Stimulated activated CD4-positive, alpha-beta T cell treated with anti-CD3 and anti-CD28 coated beads, Interleukin-4, amount 100 ng/mL, for 24 hours (primary cell): Measurements from ENCODE around the gene KIF5C.

Source experiments
- DNase-seq: peaks from one replicate; pipeline ENCODE4 v3.0.0-alpha.2; 2020

The KIF5C gene

DNA sequence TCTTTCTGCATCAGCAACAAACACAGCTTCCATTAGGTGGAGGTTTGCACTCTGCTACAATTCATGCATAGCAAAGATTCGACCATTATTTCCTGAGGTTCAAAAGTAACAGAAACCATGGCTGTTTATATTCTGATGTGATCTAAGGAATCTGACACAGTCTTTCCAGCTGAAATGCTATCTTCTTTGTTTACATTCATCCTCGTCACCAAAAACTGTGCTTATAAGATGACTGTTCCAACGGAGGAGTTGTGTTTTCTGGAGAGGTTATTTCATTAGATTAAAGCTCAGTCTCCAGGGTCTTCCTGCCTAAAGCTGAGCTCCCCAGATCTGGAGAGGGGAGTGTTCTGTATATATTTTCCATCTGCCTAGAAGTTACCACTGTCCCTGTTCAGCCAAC is 118.3 kb downstream of the KIF5C start:
- no peak for DNase-seq

DNA sequence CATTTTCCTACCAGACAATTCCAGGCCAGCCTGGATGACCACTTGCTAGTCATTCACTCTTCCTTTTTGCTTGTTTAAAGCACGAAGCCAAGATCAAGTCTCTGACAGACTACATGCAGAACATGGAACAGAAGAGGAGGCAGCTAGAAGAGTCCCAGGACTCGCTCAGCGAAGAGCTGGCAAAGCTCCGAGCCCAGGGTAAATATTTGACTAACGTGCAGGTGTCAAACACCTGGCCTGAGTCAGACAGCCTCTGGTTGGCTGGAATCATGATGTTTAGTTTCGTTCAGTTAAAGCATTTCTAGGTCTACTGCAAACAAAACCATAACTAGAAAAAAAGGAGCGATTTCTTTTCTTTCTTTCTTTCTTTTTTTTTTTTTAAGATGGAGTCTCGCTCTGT is 119.3 kb downstream of the KIF5C start:
- DNase-seq = no peak

DNA sequence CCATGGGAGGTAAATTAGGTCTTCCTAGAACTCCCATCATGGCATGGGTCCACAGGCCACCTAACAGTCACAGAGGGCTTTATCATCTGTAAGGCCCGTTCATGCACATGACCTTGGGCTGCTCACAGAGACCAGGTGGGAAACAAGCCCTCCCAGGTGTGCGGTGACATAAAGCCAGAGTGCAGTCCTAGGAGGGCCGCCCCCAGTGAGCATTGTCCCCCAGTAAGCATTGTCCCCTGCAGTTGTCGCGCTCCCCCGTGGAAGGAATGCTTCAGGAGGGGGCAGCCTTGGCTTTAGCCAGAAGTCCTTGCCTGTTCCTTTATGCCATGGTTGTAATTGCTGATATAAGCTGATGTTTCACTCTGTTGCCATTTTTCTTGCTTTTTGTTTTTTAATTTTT is 121.8 kb downstream of the KIF5C start:
- no peak for DNase-seq

DNA sequence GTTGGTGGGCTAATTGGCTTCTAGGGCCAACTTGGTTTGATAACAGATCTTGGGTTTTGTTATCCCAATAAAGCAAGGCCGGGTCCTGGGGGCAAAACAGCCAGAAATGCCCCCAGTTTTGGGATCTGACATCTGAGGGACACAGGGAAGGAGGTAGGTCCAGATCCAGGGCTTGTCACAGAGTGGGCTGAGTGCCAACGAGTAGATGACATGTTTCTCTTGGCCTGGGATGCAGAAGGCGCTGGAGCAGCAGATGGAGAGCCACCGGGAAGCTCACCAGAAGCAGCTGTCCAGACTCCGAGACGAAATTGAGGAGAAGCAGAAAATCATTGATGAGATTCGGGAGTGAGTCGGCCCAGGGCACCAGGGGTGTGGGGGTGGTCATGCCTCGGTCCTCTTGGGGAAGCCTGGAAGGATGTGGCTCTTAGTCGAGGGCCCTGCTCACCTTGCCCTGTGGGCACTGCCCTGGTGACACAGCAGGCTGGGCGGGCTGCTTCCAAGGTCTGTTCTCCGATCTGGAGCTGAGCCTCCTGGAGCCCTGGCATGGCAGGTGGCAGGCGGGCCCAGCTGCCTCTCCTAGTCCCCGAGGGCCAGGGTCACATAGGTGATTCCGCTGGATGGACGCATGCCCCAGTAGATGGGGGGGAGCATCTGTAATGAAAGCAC is 123.3 kb downstream of the KIF5C start:
- DNase-seq = no peak

DNA sequence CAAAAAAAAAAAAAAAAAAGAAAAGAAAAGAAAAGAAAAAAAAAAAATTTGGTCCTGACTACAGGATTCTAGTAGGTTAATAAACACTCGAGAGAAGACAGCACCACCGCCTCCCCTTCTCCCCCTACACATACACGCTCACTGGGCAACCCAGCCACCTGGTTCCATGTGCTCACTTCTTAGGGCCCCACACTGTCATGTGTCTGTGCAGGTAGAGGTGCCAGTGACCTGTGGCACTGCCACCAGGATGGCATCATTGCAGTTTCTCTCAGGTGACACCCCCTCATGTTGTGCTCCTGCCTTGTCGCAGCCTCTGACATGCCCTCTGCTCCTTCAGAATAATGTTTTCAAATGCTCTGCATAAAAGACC is 123.8 kb downstream of the KIF5C start:
- DNase-seq = no peak

DNA sequence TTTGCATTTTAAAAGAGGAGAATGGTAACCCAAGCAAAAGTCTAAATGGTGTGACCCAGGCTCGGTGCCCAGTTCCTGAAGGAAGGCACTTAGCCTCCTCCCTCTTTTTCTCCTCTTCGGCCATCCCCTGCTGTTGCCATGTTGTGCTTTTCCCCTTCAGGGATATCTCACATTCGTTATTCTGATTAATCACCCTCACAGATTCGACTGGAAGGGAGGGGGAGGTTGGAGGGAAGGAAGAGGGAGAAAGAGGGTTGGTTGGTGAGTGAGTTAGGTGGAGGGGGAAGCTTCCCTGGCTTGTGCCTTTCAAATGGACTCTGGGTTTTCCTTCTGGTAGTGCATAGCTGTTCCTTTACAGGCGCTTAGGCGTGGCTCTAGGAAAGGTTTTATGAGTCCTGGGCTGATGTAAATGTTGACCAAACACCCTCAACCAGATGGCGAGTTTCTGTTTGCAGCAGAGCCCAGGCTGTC is 124.5 kb downstream of the KIF5C start:
- DNase-seq = no peak

DNA sequence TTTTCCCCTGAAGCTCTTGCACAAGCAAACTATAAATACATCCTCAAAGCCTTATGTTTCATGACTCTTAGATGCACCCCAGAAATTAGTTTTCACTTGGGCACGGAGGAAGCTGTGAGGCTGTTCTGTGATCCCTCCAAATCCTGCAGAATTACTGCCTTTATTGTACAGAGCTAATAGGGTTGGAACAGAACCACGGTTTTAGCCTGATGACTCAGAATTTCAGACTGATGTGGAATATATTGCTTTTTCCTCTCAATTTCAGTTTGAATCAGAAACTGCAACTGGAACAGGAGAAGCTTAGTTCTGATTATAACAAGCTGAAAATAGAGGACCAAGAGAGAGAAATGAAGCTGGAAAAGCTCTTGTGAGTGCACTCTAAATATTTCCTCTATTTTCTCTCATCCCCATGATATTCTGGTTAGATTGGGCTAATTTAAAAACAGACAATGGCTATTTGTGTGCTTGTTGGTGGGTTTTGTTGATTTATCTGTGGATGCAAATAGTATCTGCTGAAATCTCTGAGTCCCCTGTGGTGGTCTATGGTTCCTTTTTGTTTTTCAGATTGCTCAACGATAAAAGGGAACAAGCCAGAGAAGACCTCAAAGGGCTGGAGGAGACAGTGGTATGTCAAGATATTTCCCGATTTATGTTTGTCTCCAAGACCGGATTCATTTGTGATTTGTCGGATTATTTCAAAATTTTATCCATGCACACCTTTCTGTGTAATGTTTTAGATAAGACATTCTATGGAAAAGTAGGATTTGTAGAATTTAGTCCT is 125.3 kb downstream of the KIF5C start:
- no peak for DNase-seq

DNA sequence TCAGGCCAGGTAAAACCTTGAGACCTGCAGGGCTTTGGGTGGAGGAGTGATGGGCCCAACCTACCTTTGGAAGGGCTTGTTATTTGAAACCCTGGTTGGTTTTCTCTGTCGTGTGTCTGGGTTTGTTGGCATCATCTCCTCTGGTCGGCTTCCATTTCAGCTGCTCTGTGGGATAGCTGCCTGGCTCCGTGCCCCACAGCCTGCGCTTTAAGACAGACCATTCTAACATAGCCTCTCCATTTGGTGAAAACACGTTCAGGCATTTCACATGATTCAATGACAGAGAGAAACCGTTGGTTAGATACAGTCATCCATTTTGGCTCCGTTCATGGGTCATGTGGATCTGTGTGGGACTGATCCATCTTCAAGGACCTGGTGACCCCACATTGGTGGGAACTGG is 126.5 kb downstream of the KIF5C start:
- no peak for DNase-seq

DNA sequence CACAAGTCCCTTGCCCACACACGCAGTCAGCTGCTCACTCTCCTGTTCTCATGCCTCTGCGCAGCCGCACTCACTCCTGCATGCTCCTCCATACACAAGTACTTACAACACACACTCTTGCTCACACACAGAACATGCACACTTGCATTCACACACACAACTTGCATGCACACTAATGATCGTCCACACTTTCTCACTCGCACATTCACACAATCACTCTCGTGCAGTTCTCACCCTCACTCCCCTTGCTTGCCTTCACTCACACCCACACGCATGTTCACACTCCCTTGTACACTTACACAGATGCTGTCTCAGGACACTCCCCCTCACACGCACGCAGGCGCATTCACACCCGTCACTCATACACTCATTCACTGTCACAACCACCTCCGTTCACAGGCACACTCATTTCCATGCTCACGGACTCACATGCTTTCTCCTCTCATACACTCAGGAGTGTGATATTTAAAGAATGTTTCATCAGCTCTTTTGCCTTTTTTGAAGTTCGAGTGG is 127.4 kb downstream of the KIF5C start:
- no peak for DNase-seq

DNA sequence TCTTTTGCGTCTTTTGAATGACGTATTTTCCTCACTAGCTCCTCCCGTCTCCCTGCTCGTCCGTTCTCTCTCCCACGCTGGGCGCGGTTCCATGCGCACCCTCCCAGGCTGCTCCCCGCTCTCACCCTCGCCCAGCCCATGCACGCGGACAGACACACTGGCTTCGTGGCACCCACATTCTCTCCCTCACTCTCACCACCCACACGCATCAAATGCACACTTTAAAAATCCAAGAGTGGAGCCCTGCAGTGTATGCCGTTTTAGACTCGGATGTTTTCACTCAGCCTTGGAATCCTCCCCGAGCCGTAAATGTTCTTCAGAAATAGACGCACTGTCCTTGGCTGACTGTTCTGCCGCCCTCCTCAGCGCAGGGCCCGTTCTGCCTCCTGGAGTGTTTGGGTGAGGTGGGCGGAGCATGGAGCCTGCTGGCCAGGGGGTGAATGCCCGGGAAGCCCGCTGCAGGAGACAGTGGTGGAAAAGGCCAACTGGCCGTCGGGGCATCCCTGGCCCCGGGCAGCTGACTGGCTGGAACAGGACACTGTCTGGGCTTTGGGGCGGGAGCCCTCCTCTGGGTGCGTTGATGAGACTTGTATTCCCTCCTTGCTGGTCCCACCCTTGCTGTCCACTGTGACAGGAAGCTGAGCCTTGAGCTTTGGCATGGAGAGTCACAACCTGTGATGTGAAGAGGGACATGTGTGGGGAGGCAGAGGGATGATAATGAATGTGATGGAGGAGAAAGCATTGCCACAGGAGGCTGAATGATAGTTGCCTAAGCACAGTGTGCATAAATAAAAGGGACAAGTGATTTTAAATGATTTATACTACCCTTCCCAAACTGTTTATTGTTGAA is 128.1 kb downstream of the KIF5C start:
- no peak for DNase-seq

DNA sequence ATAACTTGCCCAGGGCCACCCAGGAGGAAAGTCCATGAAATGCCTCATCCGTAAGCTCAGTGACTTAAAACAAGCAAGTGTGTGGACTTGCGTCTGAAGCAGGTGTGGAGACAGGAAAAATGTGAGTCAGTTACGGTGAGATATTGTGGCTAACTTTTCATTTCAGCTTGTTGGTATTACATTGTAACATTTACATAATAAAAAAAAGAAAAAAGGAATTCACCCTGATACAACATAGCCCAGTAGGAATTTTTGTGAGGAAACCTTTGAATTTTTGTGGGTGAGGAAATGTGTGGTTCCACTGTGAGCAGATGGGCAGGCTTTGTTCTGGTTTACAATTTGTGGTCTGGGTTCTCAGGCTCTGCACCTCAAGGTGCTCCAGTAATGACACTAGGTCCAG is 129.8 kb downstream of the KIF5C start:
- DNase-seq = no peak

DNA sequence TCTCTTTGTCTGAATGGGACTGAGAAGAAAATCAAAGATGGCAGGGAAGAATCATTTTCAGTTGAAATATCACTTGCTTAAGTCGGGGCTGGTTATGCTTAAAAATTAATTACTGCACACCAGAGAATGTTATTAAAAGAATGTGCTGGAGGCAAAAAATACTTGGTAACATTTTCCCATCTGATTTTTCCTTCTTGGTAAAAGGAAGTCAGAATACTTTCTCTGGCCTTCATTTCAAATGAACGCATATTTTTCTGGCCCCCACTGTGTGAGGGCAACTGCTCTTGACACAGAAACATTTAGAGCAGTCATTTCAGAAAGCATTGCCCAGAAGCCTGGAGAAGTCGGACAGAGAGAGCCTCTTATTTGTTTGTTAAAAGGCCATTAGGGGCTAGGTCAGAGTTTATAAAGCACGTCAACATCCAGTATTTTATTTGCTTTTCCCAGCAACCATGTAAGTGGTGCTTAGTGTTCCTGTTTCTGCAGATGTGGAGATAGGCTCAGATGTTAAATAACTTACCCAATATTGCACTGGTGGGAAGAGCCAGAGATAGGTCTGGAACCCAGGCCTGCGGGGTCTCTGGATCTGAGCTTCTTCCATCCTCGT is 130.5 kb downstream of the KIF5C start:
- DNase-seq = no peak

DNA sequence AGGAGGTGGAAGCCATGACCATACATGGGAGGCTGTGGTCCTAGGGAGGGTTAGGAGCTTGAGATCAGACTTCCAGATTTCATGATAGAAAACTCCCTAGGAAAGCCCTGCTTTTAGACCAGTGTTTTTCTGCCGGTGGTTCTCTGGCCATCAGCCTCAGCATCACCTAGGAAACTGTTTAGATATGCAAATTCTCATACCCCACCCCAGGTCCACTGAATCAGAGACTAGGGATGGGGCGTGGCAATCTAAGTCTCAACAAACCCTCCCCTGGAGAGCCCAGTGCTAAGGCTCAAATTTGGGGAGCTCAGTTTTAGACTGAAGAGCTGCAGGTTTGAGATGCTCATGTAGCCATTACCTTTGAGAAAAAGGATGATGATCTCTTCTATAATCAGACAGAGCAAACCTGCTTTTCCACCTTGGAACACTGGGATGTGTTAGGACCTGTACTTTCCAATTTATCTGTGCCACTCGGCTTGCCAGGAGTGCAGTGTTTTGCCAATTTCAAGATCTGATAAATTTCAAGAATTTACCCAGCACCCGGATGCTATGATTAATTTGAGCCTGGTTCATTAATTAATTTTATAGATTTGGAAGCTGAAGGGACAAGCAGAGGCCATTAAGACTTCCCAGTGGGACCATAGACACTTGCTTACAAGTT is 132.0 kb downstream of the KIF5C start:
- no peak for DNase-seq

DNA sequence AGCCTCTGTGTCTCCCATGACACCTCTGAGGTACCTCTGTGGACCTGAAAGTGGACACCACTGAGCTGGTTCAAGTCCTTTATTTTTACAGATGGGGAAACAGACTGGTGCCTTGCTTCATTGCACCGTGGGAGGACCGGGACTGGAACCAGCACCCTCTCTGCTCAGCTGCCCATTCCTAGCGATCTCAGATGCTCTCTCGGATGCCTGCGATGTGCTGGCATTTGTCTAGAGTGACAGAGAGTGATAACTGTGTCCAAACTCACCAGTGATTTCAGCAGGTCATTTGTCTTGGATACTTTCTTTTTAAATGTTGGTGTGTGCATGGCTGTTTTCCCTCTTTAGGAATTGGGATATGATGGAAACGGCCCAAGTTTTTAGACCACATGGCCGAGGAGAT is 133.4 kb downstream of the KIF5C start:
- DNase-seq = no peak

DNA sequence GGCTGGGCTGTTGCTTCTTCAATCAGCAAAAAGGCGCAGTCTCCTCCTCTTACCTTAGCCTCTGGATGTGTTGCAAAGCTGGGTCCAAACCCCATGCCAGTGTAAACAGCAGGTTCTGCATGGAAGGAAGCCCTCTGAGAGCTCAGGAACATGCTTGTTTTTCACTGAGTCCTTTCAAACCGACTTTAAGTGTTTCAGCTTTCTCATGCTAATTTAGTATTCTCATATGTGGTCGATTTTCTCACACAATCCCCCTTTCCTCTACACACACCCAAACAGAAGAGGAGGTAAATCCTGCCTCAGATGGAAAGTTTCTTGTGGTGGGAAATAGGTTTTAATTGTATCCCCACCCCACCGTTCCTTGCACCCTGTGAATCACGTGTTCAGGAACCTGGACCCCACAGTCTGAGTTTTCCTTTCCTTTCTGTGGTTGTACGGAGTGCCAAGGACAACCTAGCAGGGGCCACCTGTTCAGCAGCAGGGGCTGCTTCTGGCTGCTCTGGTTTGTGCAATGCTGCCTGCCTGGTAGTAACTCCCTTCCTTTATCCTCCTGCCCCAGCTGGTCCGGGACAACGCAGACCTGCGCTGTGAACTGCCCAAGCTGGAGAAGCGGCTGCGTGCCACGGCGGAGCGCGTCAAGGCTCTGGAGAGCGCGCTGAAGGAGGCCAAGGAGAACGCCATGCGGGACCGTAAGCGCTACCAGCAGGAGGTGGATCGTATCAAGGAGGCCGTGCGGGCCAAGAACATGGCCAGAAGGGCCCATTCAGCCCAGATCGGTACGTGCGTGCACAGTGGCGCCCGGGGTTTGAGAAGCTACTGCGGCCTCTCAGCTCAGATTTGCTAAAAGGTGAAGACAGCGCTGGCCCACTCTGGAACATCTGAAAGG is 134.8 kb downstream of the KIF5C start:
- DNase-seq = no peak

DNA sequence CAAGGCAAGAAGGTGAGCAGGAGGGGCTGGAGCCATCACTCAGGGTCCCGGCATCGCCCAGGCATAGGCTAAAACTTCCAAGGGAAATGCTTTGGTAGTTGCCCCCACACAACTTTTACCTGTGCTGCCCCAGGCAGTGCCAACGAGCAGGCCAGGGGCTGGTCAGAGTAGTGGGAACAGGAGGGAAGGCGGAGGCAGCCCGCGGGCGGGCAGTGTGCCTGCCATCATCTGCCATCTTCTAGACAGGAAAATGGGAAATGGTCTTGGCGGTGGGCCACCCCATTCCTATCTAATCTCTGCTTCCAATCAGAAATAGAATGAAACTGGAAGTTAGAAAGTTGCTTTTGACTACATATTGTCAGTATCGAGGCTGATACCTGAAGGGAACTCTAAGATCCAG is 137.5 kb downstream of the KIF5C start:
- no peak for DNase-seq

DNA sequence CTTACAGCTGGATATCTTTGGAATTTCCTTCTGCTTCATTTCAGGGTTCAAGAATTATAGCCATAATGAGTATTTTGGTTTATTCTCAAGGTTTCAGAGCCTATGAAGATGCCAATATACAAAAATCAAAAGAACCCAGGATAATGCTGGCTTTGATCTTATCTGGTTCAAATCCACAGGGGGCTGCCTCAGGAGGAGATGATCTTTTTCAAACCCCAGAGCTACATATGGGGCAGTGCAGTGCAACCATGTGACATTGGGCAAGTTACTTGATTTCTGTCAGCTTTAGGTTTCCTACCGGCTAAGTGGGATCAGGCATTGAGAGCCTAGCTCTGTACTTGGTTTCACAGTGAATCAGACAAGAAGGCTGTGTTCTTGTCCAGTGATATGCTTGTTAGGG is 140.5 kb downstream of the KIF5C start:
- DNase-seq = no peak

DNA sequence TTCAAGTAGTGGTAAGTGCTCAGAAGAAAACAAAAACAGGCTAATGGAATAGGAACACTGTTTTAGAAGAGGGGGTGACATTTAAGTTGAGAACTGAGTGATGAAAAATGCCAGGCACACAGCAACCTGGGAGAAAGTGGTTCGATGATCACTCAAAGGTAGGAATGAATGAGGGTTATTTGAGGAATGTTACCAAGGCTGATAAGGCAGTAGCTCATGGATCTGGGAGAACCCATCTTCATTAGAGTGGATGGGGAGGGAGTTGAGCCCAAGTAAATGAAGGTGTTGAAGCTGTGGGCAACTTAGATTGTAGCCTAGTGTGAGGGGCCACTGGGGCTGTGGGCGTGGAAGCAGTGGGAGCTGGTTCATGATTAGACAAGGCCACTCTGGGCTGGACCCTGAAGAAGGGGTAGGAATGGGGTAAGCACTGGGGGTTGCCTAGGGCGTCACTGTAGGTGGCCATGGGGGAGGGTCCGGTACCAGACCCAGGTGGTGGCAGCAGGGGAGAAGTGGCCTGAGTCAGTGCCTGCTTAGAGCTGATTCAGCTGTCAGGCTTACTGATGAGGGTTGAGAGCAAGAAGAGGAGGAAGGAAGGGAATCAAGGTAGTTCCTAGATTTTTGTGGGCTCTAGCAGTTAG is 141.0 kb downstream of the KIF5C start:
- DNase-seq = no peak

DNA sequence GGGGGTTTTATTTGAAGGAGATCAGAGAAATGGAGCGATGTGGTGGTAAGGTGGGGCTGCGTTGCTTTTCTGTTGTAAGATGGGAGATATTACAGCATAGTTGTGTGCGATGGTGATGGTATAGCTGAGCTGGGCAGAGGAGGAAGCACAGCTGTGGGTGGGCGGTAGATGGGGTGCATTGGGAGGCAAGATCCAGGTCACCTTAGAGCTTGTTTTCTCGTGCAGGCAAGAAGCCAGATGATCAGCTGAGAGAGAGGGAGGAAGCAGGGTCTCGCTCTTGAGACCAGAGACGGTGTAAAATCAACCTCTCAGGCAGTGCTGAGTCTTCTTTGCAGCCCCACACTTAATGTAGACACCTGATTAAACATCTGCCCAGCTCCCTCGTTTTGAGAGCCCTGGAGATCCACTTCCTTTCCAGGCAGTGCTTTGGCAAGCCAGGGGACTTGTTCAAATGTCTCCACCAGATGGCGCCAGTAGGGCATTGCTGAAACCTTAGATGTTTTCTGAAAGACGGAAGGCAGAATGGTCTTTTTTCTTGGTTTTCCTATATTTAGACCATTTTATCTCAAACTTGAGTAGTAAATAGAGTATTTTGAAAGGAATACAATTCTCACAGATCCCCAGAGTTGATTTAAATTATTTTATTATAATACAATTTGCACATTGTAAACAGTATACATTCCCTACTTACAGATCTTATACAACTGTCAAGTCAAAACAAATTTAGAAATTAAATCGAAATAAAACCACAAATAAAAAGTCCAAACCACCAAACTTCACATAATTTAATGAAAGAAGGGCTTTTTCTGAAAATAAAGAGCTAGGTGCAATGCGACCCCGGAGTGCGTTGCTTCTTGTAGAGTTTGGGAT is 142.3 kb downstream of the KIF5C start:
- DNase-seq = peak; percentile 81

DNA sequence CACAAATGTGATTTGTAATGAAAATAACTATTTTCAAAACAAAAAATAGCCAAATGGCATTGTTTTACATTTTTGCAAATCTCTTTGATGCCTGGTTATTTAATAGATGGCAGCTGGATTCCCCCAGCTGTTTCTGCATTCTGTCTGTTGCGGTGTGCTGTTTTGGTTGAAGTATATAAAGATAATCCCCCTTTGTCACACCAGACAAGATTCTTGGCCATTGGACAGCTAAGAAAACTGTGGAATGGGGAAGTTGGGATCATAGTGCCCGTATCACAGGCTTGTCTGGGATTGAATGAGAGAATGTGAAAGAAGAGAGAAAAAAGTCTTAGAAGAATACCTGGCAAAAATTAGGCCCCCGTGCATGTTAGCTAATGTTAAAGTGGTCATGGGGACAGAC is 144.0 kb downstream of the KIF5C start:
- no peak for DNase-seq
